ENCODE results near the gene RCC1. TPM values are rescaled to one million over a fixed set of nuclear protein-coding genes. Genes with fewer than 3 reads are reported as not detected.
A peak's percentile ranks its signal among the peaks of the same experiment; 100 is the strongest.
"Not testable (repeated sequence)": the region's sequence is repeated elsewhere in the genome, so short reads cannot be mapped to it uniquely, and the experiment has no call there.

The RCC1 gene, protein sequence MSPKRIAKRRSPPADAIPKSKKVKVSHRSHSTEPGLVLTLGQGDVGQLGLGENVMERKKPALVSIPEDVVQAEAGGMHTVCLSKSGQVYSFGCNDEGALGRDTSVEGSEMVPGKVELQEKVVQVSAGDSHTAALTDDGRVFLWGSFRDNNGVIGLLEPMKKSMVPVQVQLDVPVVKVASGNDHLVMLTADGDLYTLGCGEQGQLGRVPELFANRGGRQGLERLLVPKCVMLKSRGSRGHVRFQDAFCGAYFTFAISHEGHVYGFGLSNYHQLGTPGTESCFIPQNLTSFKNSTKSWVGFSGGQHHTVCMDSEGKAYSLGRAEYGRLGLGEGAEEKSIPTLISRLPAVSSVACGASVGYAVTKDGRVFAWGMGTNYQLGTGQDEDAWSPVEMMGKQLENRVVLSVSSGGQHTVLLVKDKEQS
- total RNA-seq = 10 to 100 TPM in 1 of 2 donors, 1 to 10 TPM in 1; 9.0 to 10.0 TPM
- polyA plus RNA-seq = 10 to 100 TPM in 1 of 2 donors, 1 to 10 TPM in 1; 9.0 to 17.0 TPM
- long read RNA-seq, donor 1, transcript RCC1-202 (10 exons, 2,424 nt) = major isoform, 8 of 44 reads
- long read RNA-seq, donor 1, partial matches to known transcripts = 8 of 44 reads
- long read RNA-seq, donor 1, other reads (novel, unspliced or antisense) = 25 of 44 reads
- long read RNA-seq, donor 2, partial matches to known transcripts = 0 of 3 reads
- long read RNA-seq, donor 2, other reads (novel, unspliced or antisense) = 3 of 3 reads

DNA sequence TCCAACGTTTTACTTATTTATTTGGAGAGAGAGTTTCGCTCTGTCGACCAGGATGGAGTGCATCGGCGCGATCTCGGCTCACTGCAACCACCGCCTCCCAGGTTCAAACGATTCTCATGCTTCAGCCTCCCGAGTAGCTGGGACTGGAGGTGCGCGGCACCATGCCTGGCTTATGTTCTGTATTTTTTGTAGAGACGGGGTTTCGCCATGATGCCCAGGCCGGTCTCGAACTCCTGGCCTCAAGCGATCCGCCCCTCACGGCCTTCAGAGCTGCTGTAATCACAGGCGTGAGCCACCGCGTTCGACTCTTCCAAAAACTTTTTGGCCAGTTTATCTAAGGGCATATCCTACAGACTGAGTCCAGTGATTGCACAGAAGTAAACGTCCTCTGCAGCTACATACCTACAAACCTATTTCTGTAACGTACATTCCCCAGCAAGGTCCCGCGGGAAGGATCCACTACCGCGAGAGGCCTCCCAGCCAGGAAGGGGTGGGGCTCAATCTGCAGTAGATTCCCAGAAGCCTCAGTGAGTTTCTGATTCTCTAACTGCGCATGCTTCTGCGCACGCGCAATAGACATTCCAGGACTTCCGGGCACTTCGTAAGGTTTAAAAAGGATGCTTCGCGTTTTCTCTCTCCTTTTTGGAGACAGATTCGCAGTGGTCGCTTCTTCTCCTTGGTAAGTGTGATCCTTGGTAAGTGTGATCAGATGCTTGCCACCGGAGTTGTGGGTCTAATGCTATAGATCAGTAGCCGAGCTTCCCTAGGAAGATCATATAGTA is at the start of gene RCC1:
Gene RCC1, plus strand, starts transcription at position 638 of the 782 bp plus-strand sequence. CDS start 23,824 bp downstream, outside the sequence.
- peak within 1 kb of the TSS; percentile 87 to 88 for H3K4me3 ChIP-seq (ENCODE audit: low read length in 2 of 2)
- intact Hi-C loops (cut with DNase I) = loop anchor here (5.0 to 10.0 kb wide), 3 partner anchors 71 to 141 kb away; partner anchors contain the start of gene PHACTR4 (in 1 of the 2)
- 2% methylated on average over 41 of the region's 41 CpGs for WGBS, 2 donors
- ATAC-seq (ENCODE audit: low FRiP score) = peak; percentile 98
- H3K27ac ChIP-seq (ENCODE audit: low read depth in 1 of 2, low read length in 2 of 2) = peak within 1 kb of the TSS in 1 of 2 donors; percentile 72
- no peaks in the 10 kb centered on the region for H3K4me1 ChIP-seq (ENCODE audit: control insufficient read depth in 1 of 2, insufficient read depth in 2 of 2, low read length in 2 of 2)
- no peaks in the 10 kb centered on the region for H3K27me3 ChIP-seq (ENCODE audit: control insufficient read depth in 1 of 2, insufficient read depth in 2 of 2, low read length in 1 of 2)
- peak; percentile 97 to 98 for DNase-seq
- peaks cover 2 to 3% of the 10 kb centered on the region in 2 donors for H3K36me3 ChIP-seq (ENCODE audit: control insufficient read depth in 1 of 2, insufficient read depth in 2 of 2, low read length in 1 of 2)
- no peaks in the 10 kb centered on the region for H3K9me3 ChIP-seq (ENCODE audit: control insufficient read depth, low read length)

DNA sequence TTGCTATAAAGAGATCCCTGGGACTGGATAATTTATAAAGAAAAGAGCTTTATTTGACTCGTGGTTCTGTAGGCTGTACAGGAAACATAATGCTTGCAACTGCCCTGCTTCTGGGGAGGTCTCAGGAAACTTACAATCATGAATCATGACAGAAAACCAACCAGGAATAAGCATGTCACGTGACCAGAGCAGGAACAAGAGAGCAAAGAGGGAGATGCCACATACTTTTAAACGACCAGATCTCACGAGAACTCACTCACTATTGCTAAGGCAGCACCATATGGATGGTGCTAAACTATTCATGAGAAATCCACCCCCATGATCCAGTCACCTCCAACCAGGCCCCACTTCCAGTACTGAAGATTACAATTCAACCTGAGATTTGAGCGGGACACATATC is 49.8 kb upstream of the RCC1 start:
- no peak for DNase-seq
- no peaks in the 10 kb centered on the region for H3K9me3 ChIP-seq (ENCODE audit: control insufficient read depth, low read length)
- no peak overlapping the region for H3K27ac ChIP-seq (ENCODE audit: low read depth in 1 of 2, low read length in 2 of 2)
- 54 to 55% methylated on average over 5 of the region's 5 CpGs for WGBS, 2 donors
- intact Hi-C loops (cut with DNase I) = no loop called here
- H3K27me3 ChIP-seq (ENCODE audit: control insufficient read depth in 1 of 2, insufficient read depth in 2 of 2, low read length in 1 of 2) = no peaks in the 10 kb centered on the region
- peaks cover 0 to 4% of the 10 kb centered on the region in 2 donors for H3K36me3 ChIP-seq (ENCODE audit: control insufficient read depth in 1 of 2, insufficient read depth in 2 of 2, low read length in 1 of 2)
- no peak for ATAC-seq (ENCODE audit: low FRiP score)
- H3K4me1 ChIP-seq (ENCODE audit: control insufficient read depth in 1 of 2, insufficient read depth in 2 of 2, low read length in 2 of 2) = peaks cover 0 to 6% of the 10 kb centered on the region in 2 donors
- no peak overlapping the region for H3K4me3 ChIP-seq (ENCODE audit: low read length in 2 of 2)

DNA sequence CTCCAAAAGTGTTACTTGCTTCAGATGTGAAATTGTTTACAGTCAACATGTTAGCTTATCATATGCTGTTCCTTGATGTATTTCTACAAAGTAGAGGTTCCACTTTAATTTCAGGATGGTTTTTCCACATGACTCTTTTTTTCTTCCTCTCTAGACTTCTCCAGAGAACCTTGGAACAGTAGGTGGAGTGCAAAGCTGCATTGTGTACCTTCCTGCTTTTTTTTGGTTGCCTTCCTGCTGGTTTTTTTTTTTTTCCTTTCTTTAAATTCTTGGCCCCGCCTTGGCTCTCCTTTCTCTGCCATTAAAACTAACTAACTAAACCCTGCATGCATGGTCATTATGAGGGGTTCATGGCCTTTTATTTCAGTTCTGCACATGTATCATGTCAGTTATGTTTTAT is 48.2 kb upstream of the RCC1 start:
- H3K27ac ChIP-seq (ENCODE audit: low read depth in 1 of 2, low read length in 2 of 2) = no peak overlapping the region
- no peaks in the 10 kb centered on the region for H3K9me3 ChIP-seq (ENCODE audit: control insufficient read depth, low read length)
- intact Hi-C loops (cut with DNase I) = no loop called here
- DNase-seq (no peak), ATAC-seq (ENCODE audit: low FRiP score) (no peak)
- peaks cover 0 to 6% of the 10 kb centered on the region in 2 donors for H3K4me1 ChIP-seq (ENCODE audit: control insufficient read depth in 1 of 2, insufficient read depth in 2 of 2, low read length in 2 of 2)
- 92 to 100% methylated on average over 1 of the region's 1 CpG for WGBS, 2 donors
- H3K27me3 ChIP-seq (ENCODE audit: control insufficient read depth in 1 of 2, insufficient read depth in 2 of 2, low read length in 1 of 2) = no peaks in the 10 kb centered on the region
- H3K36me3 ChIP-seq (ENCODE audit: control insufficient read depth in 1 of 2, insufficient read depth in 2 of 2, low read length in 1 of 2) = peaks cover 0 to 5% of the 10 kb centered on the region in 2 donors
- H3K4me3 ChIP-seq (ENCODE audit: low read length in 2 of 2) = no peak overlapping the region

DNA sequence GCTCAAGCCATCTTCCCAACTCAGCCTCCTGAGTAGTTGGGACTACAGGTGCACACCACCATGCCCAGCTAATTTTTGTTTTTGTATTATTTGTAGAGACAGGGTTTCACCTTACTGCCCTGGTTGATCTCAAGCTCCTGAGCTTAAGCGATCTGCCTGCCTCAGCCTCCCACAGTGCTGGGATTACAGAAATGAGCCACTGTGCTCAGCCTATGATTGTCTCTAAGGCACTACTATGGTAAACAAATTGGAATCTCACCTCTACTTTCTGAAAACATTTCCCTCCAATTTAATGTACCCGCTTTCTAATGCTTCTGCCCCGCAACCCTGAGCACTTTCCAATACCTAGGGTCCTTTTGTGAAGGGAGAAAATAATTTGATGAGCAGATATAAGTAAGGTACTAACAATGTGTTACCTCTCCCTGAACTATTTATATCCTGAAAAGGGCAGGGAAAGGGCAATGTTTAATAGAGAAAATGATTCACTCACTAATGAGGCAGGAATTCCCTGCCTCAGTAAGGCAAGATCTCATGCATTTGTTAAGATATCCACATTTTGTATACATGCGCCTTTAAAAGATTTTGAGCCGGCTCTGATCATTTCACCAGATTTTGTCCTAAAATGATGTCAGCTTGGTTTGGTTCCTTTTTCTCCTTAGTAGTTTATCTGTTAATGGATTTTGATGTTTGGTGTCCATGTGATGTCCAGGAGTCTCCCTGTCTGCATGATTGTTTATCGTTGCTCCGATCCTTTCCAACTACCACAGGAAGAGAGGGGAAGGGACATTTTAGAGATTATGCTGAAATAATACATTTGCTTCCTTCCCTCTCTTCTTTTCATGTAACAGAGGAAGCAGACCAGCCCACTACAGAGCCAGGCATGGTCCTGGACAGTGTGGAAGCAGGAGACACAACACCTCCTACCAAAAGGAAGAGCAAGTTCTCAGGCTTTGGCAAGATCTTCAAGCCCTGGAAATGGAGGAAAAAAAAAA is 47.3 kb upstream of the RCC1 start:
- intact Hi-C loops (cut with DNase I) = no loop called here
- 92 to 94% methylated on average over 7 of the region's 7 CpGs for WGBS, 2 donors
- ATAC-seq (ENCODE audit: low FRiP score) (no peak), DNase-seq (no peak)
- no peaks in the 10 kb centered on the region for H3K27me3 ChIP-seq (ENCODE audit: control insufficient read depth in 1 of 2, insufficient read depth in 2 of 2, low read length in 1 of 2)
- H3K4me1 ChIP-seq (ENCODE audit: control insufficient read depth in 1 of 2, insufficient read depth in 2 of 2, low read length in 2 of 2) = peaks cover 0 to 6% of the 10 kb centered on the region in 2 donors
- no peaks in the 10 kb centered on the region for H3K9me3 ChIP-seq (ENCODE audit: control insufficient read depth, low read length)
- H3K36me3 ChIP-seq (ENCODE audit: control insufficient read depth in 1 of 2, insufficient read depth in 2 of 2, low read length in 1 of 2) = peaks cover 0 to 6% of the 10 kb centered on the region in 2 donors
- no peak overlapping the region for H3K4me3 ChIP-seq (ENCODE audit: low read length in 2 of 2)
- no peak overlapping the region for H3K27ac ChIP-seq (ENCODE audit: low read depth in 1 of 2, low read length in 2 of 2)

DNA sequence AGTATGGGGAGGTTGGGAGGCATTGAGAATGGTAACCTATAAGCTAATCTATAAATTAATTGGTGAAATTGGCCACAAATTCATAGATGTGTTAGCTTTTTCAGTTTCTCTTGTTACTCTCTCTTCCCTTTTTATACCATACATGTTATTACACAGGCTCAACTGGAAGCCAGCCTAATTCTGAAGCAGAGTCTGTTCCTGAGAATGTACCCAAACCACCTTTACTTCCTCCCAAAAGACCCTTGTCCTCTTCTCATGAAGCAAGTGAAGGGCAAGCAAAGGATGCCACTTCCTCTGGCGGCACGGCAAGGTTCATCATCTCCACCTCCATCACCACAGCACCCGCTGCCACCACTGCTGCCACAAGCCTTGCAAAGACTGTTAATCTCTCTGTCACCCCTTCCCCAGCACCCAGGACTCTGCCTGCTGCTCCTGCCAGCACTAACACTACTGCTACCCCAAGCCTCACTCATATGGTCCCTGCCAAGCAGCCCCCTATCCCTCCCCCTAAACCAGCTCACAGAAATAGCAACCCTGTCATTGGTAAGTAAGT is 39.5 kb upstream of the RCC1 start:
- Histone ChIP-seq H3K27me3 (ENCODE audit: control insufficient read depth in 1 of 2, insufficient read depth in 2 of 2, low read length in 1 of 2) (no peaks in the 10 kb centered on the region), H3K4me3 (ENCODE audit: low read length in 2 of 2) (no peak overlapping the region), H3K4me1 (ENCODE audit: control insufficient read depth in 1 of 2, insufficient read depth in 2 of 2, low read length in 2 of 2) (no peaks in the 10 kb centered on the region), H3K27ac (ENCODE audit: low read depth in 1 of 2, low read length in 2 of 2) (no peak overlapping the region), H3K9me3 (ENCODE audit: control insufficient read depth, low read length) (no peaks in the 10 kb centered on the region), H3K36me3 (ENCODE audit: control insufficient read depth in 1 of 2, insufficient read depth in 2 of 2, low read length in 1 of 2) (peaks cover 2 to 9% of the 10 kb centered on the region in 2 donors)
- ATAC-seq (ENCODE audit: low FRiP score) (no peak), DNase-seq (no peak)
- WGBS, 2 donors = 94 to 97% methylated on average over 3 of the region's 3 CpGs
- intact Hi-C loops (cut with DNase I) = no loop called here

DNA sequence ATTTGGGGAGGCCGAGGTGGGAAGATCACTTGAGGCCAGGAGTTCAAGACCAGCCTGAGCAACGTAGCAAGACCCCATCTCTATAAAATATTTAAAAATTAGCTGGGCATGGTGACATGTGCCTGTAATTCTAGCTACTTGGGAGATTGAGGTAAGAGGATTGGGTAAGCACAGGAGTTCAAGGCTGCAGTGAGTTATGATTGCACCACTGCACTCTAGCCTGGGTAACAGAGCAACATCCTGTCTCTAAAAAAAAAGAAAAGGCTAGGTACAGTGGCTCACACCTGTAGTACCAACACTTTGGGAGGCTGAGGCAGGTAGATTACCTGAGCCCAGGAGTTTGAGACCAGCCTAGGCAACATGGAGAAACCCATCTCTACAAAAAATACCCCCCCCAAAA is 35.7 kb upstream of the RCC1 start:
- no peak for ATAC-seq (ENCODE audit: low FRiP score)
- intact Hi-C loops (cut with DNase I) = no loop called here
- Histone ChIP-seq H3K9me3 (ENCODE audit: control insufficient read depth, low read length) (no peaks in the 10 kb centered on the region), H3K27ac (ENCODE audit: low read depth in 1 of 2, low read length in 2 of 2) (no peak overlapping the region), H3K4me1 (ENCODE audit: control insufficient read depth in 1 of 2, insufficient read depth in 2 of 2, low read length in 2 of 2) (no peaks in the 10 kb centered on the region), H3K36me3 (ENCODE audit: control insufficient read depth in 1 of 2, insufficient read depth in 2 of 2, low read length in 1 of 2) (peaks cover 2 to 7% of the 10 kb centered on the region in 2 donors), H3K27me3 (ENCODE audit: control insufficient read depth in 1 of 2, insufficient read depth in 2 of 2, low read length in 1 of 2) (no peaks in the 10 kb centered on the region), H3K4me3 (ENCODE audit: low read length in 2 of 2) (no peak overlapping the region)
- DNase-seq = no peak
- WGBS, 2 donors = 69 to 98% methylated on average over 2 of the region's 2 CpGs

DNA sequence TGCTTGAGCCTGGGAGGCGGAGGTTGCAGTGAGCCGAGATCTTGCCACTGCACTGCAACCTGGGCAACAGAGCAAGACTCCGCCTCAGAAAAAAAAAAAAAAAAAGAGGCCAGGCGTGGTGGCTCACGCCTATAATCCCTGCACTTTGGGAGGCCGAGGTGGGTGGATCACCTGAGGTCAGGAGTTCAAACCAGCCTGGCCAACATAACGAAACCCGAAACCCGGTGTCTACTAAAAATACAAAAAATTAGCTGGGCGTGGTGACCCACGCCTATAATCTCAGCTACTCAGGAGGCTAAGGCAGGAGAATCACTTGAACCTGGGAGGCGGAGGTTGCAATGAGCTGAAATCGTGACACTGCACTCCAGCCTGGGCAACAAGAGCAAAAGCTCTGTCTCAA is 26.3 kb upstream of the RCC1 start:
- H3K4me3 ChIP-seq (ENCODE audit: low read length in 2 of 2); H3K27ac ChIP-seq (ENCODE audit: low read depth in 1 of 2, low read length in 2 of 2); ATAC-seq (ENCODE audit: low FRiP score); H3K9me3 ChIP-seq (ENCODE audit: control insufficient read depth, low read length); DNase-seq; H3K36me3 ChIP-seq (ENCODE audit: control insufficient read depth in 1 of 2, insufficient read depth in 2 of 2, low read length in 1 of 2); H3K27me3 ChIP-seq (ENCODE audit: control insufficient read depth in 1 of 2, insufficient read depth in 2 of 2, low read length in 1 of 2); intact Hi-C loops (cut with DNase I); H3K4me1 ChIP-seq (ENCODE audit: control insufficient read depth in 1 of 2, insufficient read depth in 2 of 2, low read length in 2 of 2): not testable (repeated sequence)
- 92 to 95% methylated on average over 12 to 13 of the region's 13 CpGs for WGBS, 2 donors

All from aorta (tissue), 5 donors.